Calu3 (cell line): ENCODE data around the gene TANC1. TPM values are rescaled to one million over a fixed set of nuclear protein-coding genes. Genes with fewer than 3 reads are reported as not detected.

Source experiments
- BruUV-seq: library from RNA; stranded (reverse); fragments of 400-500 nt; replicated peaks from 2 replicates; lab custom pipeline; 2021; lab: Mats Ljungman, UMichigan
- CTCF ChIA-PET: fragments of 300-600 bp; sonication (Branson Sonifier 250); formaldehyde crosslinking; loops from one replicate; lab custom pipeline; 2022; ENCODE audit warnings: antibody characterized with exemption; lab: Charles Lee
- DNase-seq: peaks from one replicate; pipeline ENCODE4 v3.0.0; 2022
- H3K27ac Mint-ChIP-seq: one replicate; pipeline ENCODE4 v1.8.0; 2022; ENCODE audit warnings: mixed read lengths; ENCODE audit not compliant: unreplicated experiment
- H3K27me3 Mint-ChIP-seq: one replicate; pipeline ENCODE4 v1.8.0; 2022; ENCODE audit warnings: mixed read lengths; ENCODE audit not compliant: unreplicated experiment
- H3K36me3 Mint-ChIP-seq: one replicate; pipeline ENCODE4 v1.8.0; 2022; ENCODE audit warnings: mild to moderate bottlenecking, moderate library complexity, mixed read lengths; ENCODE audit not compliant: insufficient read depth, unreplicated experiment
- H3K4me1 Mint-ChIP-seq: one replicate; pipeline ENCODE4 v1.8.0; 2022; ENCODE audit warnings: mild to moderate bottlenecking, low read depth, mixed read lengths; ENCODE audit not compliant: unreplicated experiment
- H3K4me3 Mint-ChIP-seq: one replicate; pipeline ENCODE4 v1.8.0; 2022; ENCODE audit warnings: mild to moderate bottlenecking, low read depth, moderate library complexity, mixed read lengths; ENCODE audit not compliant: unreplicated experiment
- H3K9me3 Mint-ChIP-seq: one replicate; pipeline ENCODE4 v1.8.0; 2022; ENCODE audit warnings: low read depth, mixed read lengths; ENCODE audit not compliant: unreplicated experiment
- CTCF ChIP-seq: fragments of 200-600 bp; IDR thresholded peaks from one replicate; pipeline ENCODE4 v1.8.0; 2022; ENCODE audit warnings: antibody characterized with exemption; ENCODE audit not compliant: unreplicated experiment
- intact Hi-C: fragments of 100-400 bp; cut with micrococcal nuclease; formaldehyde crosslinking; loops from one replicate; pipeline ENCODE4 v1.10.0; 2022; ENCODE audit not compliant: unreplicated experiment
- total RNA-seq: library from RNA; stranded (reverse); gene quantifications from 2 replicates; pipeline ENCODE4 v1.2.3, GENCODE V29; 2022

Gene TANC1
- total RNA-seq, 1 experiment from 2014 or later: 41.2 TPM

- intact Hi-C loops: no loop called here
- Mint-ChIP-seq H3K4me3 (no peak overlapping the region), H3K27me3 (no peaks in the 10 kb centered on the region), H3K9me3 (peaks cover 4% of the 10 kb centered on the region), H3K27ac (no peak overlapping the region), H3K4me1 (no peaks in the 10 kb centered on the region), H3K36me3 (peaks cover 9% of the 10 kb centered on the region)
- TF ChIP-seq CTCF: no peak
- CTCF ChIA-PET: interaction anchor here (0.7 kb wide), 1 partner anchor 80 kb away, joined by 3 read pairs; no protein-coding TSS in a partner anchor
- no peak for DNase-seq
- no TSS peak for BruUV-seq
Observed at GRCh38 chr2:159211447-159212396, 243.3 kb downstream of the TANC1 start.

DNA sequence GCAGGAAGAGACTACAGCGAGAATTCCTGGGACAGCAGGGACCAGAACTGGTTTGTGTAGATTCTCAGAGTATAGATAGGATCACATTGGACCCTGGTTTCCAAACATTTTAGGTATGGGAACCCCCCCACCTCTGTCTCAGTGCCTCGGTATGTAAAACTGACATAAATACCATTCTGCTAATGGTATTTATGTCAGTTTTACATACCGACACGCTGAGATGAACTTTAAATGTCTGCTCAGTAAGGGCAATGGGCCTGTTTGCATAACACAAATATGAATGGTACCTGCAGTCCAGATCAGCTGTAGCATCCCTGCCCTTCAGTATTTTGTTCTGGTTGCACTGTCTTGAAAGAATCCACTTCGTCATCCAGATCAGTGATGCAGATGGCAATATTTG is 244.9 kb downstream of the TANC1 start:
- intact Hi-C loops: no loop called here
- TF ChIP-seq CTCF: no peak
- no peak overlapping the region for H3K4me3 Mint-ChIP-seq
- H3K4me1 Mint-ChIP-seq: no peaks in the 10 kb centered on the region
- no peak overlapping the region for H3K27ac Mint-ChIP-seq
- peaks cover 16% of the 10 kb centered on the region for H3K36me3 Mint-ChIP-seq
- no TSS peak for BruUV-seq
- DNase-seq: no peak
- CTCF ChIA-PET: no interaction called here
- peaks cover 4% of the 10 kb centered on the region for H3K9me3 Mint-ChIP-seq
- no peaks in the 10 kb centered on the region for H3K27me3 Mint-ChIP-seq

DNA sequence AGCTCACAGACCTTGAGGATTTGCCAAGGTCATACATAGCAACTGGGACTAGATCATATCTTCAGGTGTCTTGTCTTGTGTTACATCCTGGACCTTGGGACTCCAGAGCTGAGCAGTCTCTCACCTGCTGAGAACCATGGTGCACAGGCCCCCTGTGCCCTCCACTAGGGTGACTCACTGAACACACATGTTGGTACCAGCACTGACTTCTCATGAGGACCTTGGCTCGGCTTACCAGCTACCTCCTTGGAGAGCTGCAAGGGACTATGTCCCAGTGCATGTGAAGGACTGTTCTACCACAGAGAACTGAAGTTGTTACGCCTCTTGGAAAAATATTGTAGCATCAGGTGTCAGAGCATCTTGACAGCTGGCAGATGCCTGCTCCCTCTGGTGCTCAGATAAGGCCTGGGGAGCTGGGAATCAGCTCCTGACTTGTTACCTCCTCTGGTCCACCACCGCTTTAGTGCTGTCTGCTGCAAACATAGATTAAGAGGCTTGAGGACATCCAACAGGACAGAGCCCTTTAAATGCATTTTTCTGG is 246.0 kb downstream of the TANC1 start:
- peaks cover 4% of the 10 kb centered on the region for H3K9me3 Mint-ChIP-seq
- no TSS peak for BruUV-seq
- no peak overlapping the region for H3K27ac Mint-ChIP-seq
- CTCF ChIA-PET: no interaction called here
- peaks cover 16% of the 10 kb centered on the region for H3K36me3 Mint-ChIP-seq
- intact Hi-C loops: no loop called here
- H3K27me3 Mint-ChIP-seq: no peaks in the 10 kb centered on the region
- H3K4me3 Mint-ChIP-seq: no peak overlapping the region
- no peak for DNase-seq
- H3K4me1 Mint-ChIP-seq: no peaks in the 10 kb centered on the region
- TF ChIP-seq CTCF: no peak

DNA sequence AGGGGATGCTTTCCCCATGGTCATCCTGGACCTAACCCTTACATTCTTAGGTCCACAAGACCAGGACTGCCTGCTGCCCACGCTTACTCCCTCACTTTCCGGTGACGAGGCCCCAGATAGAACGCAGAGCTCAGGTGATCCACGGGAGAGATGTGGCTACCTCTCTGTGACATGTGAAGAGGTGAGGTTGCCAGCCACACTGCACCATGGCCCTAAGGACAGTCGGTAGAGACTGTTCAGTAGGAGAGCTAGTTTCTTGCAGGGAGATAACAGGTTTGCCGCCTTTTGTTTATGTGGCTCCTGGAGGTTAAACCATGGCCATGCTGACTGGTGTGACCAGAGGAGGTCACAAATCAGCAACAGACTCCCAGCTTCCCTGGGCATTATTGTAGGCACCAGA is 246.7 kb downstream of the TANC1 start:
- no peak overlapping the region for H3K27ac Mint-ChIP-seq
- no peaks in the 10 kb centered on the region for H3K27me3 Mint-ChIP-seq
- H3K9me3 Mint-ChIP-seq: peaks cover 4% of the 10 kb centered on the region
- no TSS peak for BruUV-seq
- no peaks in the 10 kb centered on the region for H3K4me1 Mint-ChIP-seq
- no peak overlapping the region for H3K4me3 Mint-ChIP-seq
- TF ChIP-seq CTCF: no peak
- peaks cover 16% of the 10 kb centered on the region for H3K36me3 Mint-ChIP-seq
- DNase-seq: no peak
- intact Hi-C loops: no loop called here
- CTCF ChIA-PET: no interaction called here
